Transverse colon (tissue), 4 donors: ENCODE data around the gene NASP. TPM values are rescaled to one million over a fixed set of nuclear protein-coding genes. Genes with fewer than 3 reads are reported as not detected.
A peak's percentile ranks its signal among the peaks of the same experiment; 100 is the strongest.

ENCODE experiments used
- DNase-seq: peaks from one replicate; pipeline ENCODE4 v3.0.0-alpha.2; 2019
- H3K27ac ChIP-seq, 4 donors: fragments of 200-600 bp; sonication (generic); 2 replicates each; pipeline ENCODE4 v1.5.1; 2016 to 2018; ENCODE audit warnings: inconsistent platforms in 4 of 4
- H3K27me3 ChIP-seq: fragments of 200-600 bp; sonication (generic); 2 replicates; pipeline ENCODE4 v1.5.1; 2017; ENCODE audit warnings: inconsistent platforms
- H3K36me3 ChIP-seq, 4 donors: fragments of 200-600 bp; sonication (generic); 2 replicates each; pipeline ENCODE4 v1.5.1; 2017 to 2019; ENCODE audit warnings: inconsistent platforms in 4 of 4
- H3K4me1 ChIP-seq, 4 donors: fragments of 200-600 bp; sonication (generic); 2 replicates each; pipeline ENCODE4 v1.5.1; 2017 to 2020; ENCODE audit warnings: inconsistent platforms in 4 of 4
- H3K4me3 ChIP-seq, 4 donors: fragments of 200-600 bp; sonication (generic); 1 replicate in 1 of 4; 2 replicates in 3 of 4; pipeline versions ENCODE4 v1.5.1 to v1.6.1; 2017 to 2019; ENCODE audit warnings: inconsistent platforms in 4 of 4
- H3K9me3 ChIP-seq, 2 donors: fragments of 200-600 bp; sonication (generic); 2 replicates each; pipeline ENCODE4 v1.5.1; 2017 to 2019; ENCODE audit warnings: inconsistent platforms in 2 of 2
- EP300 ChIP-seq: sonication (generic); formaldehyde crosslinking; IDR thresholded peaks from one replicate; pipeline ENCODE4 v1.6.1; 2017; ENCODE audit warnings: antibody characterized with exemption, low read depth
- POLR2A ChIP-seq: fragments of 450-650 bp; IDR thresholded peaks from one replicate; pipeline ENCODE4 v1.6.1; 2016; ENCODE audit warnings: antibody characterized with exemption, mild to moderate bottlenecking, moderate library complexity
- POLR2AphosphoS5 ChIP-seq, 3 donors: sonication (generic); formaldehyde crosslinking; IDR thresholded peaks; one replicate each; pipeline ENCODE4 v1.6.1; 2016; ENCODE audit warnings: antibody characterized with exemption in 3 of 3
- WGBS, 2 donors: methylation state at CpG; one replicate each; pipeline ENCODE4 v1.1.5; 2018; ENCODE audit warnings: low coverage in 1 of 2; 5-methylcytosine and 5-hydroxymethylcytosine counted together
- in situ Hi-C, 4 donors: fragments of 200-750 bp; cut with MboI; loops; one replicate each; pipeline versions ENCODE4 v1.15.0 to v1.15.1; 2017; ENCODE audit warnings: low sequenced_read_pairs in 3 of 4, low pct_ligation_motif_present in 1 of 4, low pct_unique_long_range_greater_than_20kb in 1 of 4
- intact Hi-C: fragments of 100-400 bp; cut with DNase I; formaldehyde crosslinking; loops from one replicate; pipeline ENCODE4 v1.15.1; 2023; ENCODE audit warnings: low total_unique reads
- total RNA-seq, 4 donors: library from RNA; depleted of rRNA; stranded (reverse); fragments of >200 nt; gene quantifications; one replicate each; pipeline ENCODE4 v1.1.0, GENCODE V29; 2016
- TF ChIP-seq, protein P1 (sequence below), 5 experiments: fragments of 200-600 bp in 3 of 5; fragments of 450-650 bp in 2 of 5; sonication (generic) in 3 of 5; IDR thresholded peaks; 1 replicate in 2 of 5; 2 replicates in 3 of 5; pipeline ENCODE4 v1.5.1; 2016 to 2017; ENCODE audit warnings: antibody characterized with exemption in 5 of 5, inconsistent platforms in 3 of 5, mild to moderate bottlenecking in 2 of 5, moderate library complexity in 1 of 5

Gene NASP
- total RNA-seq, 4 donors from 2014 or later, result 34.4 to 62.2 (median 37.5) TPM

DNA sequence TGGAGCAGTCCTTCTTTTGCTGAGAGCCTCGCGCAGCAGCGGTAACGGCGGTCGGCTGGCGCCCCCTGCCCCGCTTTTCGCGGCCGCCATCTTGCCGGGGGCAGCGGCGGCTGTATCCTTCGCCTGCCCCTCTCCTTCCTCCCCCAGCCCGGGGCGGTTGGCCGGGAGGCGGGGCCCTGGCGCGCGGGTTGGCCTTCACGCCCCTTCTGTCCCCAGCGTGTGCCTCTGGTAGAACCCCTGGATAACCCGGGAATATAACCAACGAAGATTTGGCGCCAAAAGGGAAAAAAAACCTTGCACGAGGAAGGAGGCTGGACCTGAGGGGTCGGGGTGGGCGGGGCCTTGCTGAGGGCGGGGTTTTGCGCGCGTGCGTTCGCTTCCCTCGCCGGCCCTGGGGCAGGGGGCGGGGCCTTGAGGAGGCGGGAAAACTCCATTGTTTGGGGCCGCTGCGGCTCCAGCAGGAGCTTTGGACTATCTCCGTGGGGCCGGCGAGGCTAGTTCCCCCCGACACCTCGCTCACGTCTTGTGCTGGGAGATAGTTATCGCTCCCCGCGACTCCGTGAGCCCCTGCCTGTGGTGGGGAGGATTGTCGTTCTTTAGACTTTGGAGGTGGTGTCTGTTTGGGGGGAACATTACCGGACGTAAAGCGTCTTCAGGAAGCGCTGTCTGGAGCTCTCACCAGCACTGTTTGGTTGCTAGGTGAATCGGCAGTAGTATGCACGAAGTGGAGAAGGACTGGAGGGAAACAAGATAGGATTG lies 689 bp downstream of the NASP start:
- DNase-seq, result peak; percentile 92
- intact Hi-C loops (no loop called here), in situ Hi-C loops (no loop called here)
- no peaks in the 10 kb centered on the region for H3K27me3 ChIP-seq
- H3K27ac ChIP-seq, result peak overlapping the region; percentile 93 to 100 (median 96)
- H3K36me3 ChIP-seq, result no peaks in the 10 kb centered on the region
- H3K9me3 ChIP-seq, result no peaks in the 10 kb centered on the region
- 1% methylated on average over 56 of the region's 59 CpGs; no CpG with 5 or more reads in 1 of the 2 donors for WGBS, 2 donors
- TF ChIP-seq POLR2AphosphoS5 (IDR thresholded peaks at IDR 0.05) (peak in 1 of 3 donors; percentile 46), EP300 (no peak), POLR2A (no peak)
- TF ChIP-seq, protein P1, sequence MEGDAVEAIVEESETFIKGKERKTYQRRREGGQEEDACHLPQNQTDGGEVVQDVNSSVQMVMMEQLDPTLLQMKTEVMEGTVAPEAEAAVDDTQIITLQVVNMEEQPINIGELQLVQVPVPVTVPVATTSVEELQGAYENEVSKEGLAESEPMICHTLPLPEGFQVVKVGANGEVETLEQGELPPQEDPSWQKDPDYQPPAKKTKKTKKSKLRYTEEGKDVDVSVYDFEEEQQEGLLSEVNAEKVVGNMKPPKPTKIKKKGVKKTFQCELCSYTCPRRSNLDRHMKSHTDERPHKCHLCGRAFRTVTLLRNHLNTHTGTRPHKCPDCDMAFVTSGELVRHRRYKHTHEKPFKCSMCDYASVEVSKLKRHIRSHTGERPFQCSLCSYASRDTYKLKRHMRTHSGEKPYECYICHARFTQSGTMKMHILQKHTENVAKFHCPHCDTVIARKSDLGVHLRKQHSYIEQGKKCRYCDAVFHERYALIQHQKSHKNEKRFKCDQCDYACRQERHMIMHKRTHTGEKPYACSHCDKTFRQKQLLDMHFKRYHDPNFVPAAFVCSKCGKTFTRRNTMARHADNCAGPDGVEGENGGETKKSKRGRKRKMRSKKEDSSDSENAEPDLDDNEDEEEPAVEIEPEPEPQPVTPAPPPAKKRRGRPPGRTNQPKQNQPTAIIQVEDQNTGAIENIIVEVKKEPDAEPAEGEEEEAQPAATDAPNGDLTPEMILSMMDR (IDR thresholded peaks at IDR 0.05), result no peak
- H3K4me3 ChIP-seq, result peak overlapping the region; percentile 79 to 100 (median 84)
- H3K4me1 ChIP-seq, result peaks cover 9 to 29% (median 17%) of the 10 kb centered on the region in 4 donors

DNA sequence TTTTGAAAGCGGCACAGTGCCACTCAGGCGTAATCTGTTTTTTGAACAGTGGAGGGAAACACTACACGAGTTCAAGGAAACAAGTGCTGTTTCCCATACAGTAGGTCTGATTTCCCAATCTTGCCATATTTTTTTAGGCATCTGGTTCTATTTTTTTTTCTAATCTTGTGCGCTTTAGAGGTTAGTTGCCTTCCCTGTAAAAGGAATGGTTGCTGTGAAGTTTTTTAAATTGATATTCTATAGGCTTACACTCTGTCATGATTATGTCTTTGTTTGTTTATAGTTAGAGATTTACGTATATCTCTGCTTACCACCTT lies 1.2 kb downstream of the NASP start:
- in situ Hi-C loops, result no loop called here
- Histone ChIP-seq H3K27ac (peak overlapping the region; percentile 93 to 100 (median 96)), H3K36me3 (no peaks in the 10 kb centered on the region), H3K4me1 (peaks cover 9 to 29% (median 17%) of the 10 kb centered on the region in 4 donors), H3K27me3 (no peaks in the 10 kb centered on the region), H3K4me3 (peak overlapping the region; percentile 79 to 100 (median 84)), H3K9me3 (no peaks in the 10 kb centered on the region)
- TF ChIP-seq EP300, result no peak
- TF ChIP-seq, protein P1 (IDR thresholded peaks at IDR 0.05), result no peak
- no peak for TF ChIP-seq POLR2A
- no peak for TF ChIP-seq POLR2AphosphoS5 (IDR thresholded peaks at IDR 0.05)
- intact Hi-C loops, result no loop called here
- DNase-seq, result no peak
- 0 to 3% methylated on average over 4 to 5 of the region's 5 CpGs for WGBS, 2 donors

DNA sequence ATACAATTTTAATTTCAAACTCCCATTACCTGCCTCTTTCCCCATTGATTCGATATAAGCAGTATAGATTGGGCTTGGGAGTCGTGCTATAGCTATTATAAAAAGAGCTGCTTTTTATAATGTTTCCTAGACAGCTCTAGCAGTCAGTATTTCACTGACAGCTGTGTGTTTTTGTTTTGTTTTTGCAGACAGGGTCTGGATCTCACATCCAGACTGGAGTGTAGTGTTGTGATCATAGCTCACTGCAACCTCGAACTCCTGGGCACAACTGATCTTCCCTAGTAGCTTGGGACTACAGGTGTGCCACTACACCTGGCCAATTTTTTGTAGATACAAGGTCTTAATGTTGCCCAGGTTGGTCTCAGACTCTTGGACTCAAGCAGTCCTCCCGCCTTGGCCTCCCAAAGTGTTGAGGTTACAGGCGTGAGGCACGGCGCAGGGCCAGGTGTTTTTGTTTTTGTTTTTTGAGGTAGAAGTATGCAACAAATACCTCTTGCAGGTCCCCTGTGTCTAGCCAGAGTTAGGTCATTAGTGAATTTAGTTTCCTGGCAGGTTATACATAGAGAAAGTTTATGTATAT lies 1.7 kb downstream of the NASP start:
- Histone ChIP-seq H3K4me3 (peak overlapping the region in 3 of 4 donors; percentile 79 to 88 (median 81)), H3K9me3 (no peaks in the 10 kb centered on the region), H3K36me3 (no peaks in the 10 kb centered on the region), H3K4me1 (peaks cover 9 to 29% (median 17%) of the 10 kb centered on the region in 4 donors), H3K27ac (peak overlapping the region; percentile 93 to 100 (median 96)), H3K27me3 (no peaks in the 10 kb centered on the region)
- WGBS, 2 donors, result 0 to 23% methylated on average over 1 to 7 of the region's 7 CpGs
- intact Hi-C loops, result no loop called here
- in situ Hi-C loops, result no loop called here
- no peak for DNase-seq
- TF ChIP-seq POLR2A, result no peak
- no peak for TF ChIP-seq EP300
- TF ChIP-seq, protein P1 (IDR thresholded peaks at IDR 0.05), result no peak
- TF ChIP-seq POLR2AphosphoS5 (IDR thresholded peaks at IDR 0.05), result no peak

DNA sequence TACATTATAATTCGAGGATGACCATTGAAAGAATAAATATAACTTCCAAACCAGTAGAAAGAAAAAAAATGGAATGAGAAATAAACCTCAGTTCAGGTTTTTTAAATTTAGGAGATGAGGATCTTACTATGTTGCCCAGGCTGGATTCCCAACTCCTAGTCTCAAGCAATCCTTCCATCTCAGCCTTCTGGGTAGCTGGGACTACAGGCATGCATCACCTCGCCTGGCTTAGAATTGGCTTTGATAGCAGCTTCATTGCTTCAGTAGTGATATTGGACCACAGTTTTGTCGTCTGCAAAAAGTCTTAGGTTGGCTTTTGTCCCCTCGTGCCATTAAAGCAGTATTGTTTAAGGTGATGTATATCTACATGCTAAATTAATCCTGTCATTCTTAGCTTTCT lies 2.9 kb downstream of the NASP start:
- H3K36me3 ChIP-seq, result no peaks in the 10 kb centered on the region
- H3K4me3 ChIP-seq, result peak overlapping the region in 1 of 4 donors; percentile 81
- in situ Hi-C loops, result no loop called here
- no peaks in the 10 kb centered on the region for H3K9me3 ChIP-seq
- no peak for TF ChIP-seq POLR2AphosphoS5 (IDR thresholded peaks at IDR 0.05)
- TF ChIP-seq, protein P1 (IDR thresholded peaks at IDR 0.05), result no peak
- no peak for TF ChIP-seq POLR2A
- no peak for TF ChIP-seq EP300
- H3K27me3 ChIP-seq, result no peaks in the 10 kb centered on the region
- WGBS, 2 donors, result 51 to 75% methylated on average over 4 of the region's 4 CpGs
- intact Hi-C loops, result no loop called here
- peaks cover 9 to 29% (median 19%) of the 10 kb centered on the region in 4 donors for H3K4me1 ChIP-seq
- H3K27ac ChIP-seq, result peak overlapping the region in 1 of 4 donors; percentile 0
- DNase-seq, result no peak
